Vagina (tissue), 2 donors: ENCODE measurements around the gene VTI1A. TPM values are rescaled to one million over a fixed set of nuclear protein-coding genes. Genes with fewer than 3 reads are reported as not detected.

ENCODE experiments used
- DNase-seq, 2 donors: peaks; one replicate each; pipeline ENCODE4 v3.0.0-alpha.2; 2017; ENCODE audit errors: extremely low spot score in 2 of 2
- H3K27ac ChIP-seq: fragments of 200-600 bp; sonication (generic); one replicate; pipeline ENCODE4 v1.5.1; 2019
- H3K27me3 ChIP-seq: fragments of 200-600 bp; sonication (generic); one replicate; pipeline ENCODE4 v1.5.1; 2019
- H3K36me3 ChIP-seq, 2 donors: fragments of 200-600 bp; sonication (generic); one replicate each; pipeline ENCODE4 v1.5.1; 2017 to 2019
- H3K4me1 ChIP-seq: fragments of 200-600 bp; sonication (generic); one replicate; pipeline ENCODE4 v1.5.1; 2019
- H3K4me3 ChIP-seq, 2 donors: fragments of 200-600 bp; sonication (generic); 1 replicate in 1 of 2; 2 replicates in 1 of 2; pipeline ENCODE4 v1.5.1; 2016 to 2019
- H3K9me3 ChIP-seq: fragments of 200-600 bp; sonication (generic); one replicate; pipeline ENCODE4 v1.5.1; 2019
- POLR2A ChIP-seq, 2 donors: fragments of 450-650 bp; IDR thresholded peaks; one replicate each; pipeline ENCODE4 v1.6.1; 2017; ENCODE audit warnings: antibody characterized with exemption in 2 of 2, mild to moderate bottlenecking in 2 of 2, moderate library complexity in 2 of 2
- POLR2AphosphoS5 ChIP-seq, 2 donors: sonication (generic); formaldehyde crosslinking; IDR thresholded peaks; one replicate each; pipeline ENCODE4 v1.9.0; 2017; ENCODE audit warnings: antibody characterized with exemption in 2 of 2, mild to moderate bottlenecking in 2 of 2, low read depth in 1 of 2; ENCODE audit not compliant: insufficient read depth in 1 of 2
- intact Hi-C: fragments of 100-400 bp; cut with DNase I; formaldehyde crosslinking; loops from one replicate; pipeline ENCODE4 v1.15.1; 2023
- total RNA-seq: library from RNA; depleted of rRNA; stranded (reverse); fragments of >200 nt; gene quantifications from one replicate; pipeline ENCODE4 v1.2.3, GENCODE V29; 2016
- TF ChIP-seq, protein P1 (sequence below), 3 experiments: fragments of 450-650 bp in 2 of 3; fragments of 200-600 bp in 1 of 3; sonication (generic) in 1 of 3; IDR thresholded peaks; one replicate each; pipeline ENCODE4 v1.5.1; 2017 to 2019; ENCODE audit warnings: antibody characterized with exemption in 3 of 3, mild to moderate bottlenecking in 2 of 3, moderate library complexity in 2 of 3

Gene VTI1A
- total RNA-seq, 1 donor from 2014 or later, result 49.1 TPM

DNA sequence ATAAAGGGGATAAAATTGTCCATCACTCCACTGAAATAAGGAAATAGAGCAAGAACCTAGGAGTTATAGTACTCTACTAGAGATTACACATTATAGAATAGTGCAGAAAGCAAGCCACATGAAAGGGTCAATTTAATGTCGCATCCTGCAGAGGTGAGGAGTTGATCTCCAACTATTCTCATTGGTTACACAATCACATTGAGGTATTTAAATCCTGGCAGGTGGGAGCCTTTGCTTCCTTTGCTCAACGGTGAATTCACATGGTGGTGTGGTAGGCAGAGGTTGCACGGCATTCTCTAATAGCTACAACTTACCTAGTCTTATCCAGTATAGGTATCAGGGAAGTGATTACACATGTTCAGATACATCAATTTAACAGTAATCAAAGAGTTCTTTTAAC is 304.6 kb downstream of the VTI1A start:
- Histone ChIP-seq H3K27ac (no peak overlapping the region), H3K4me3 (no peak overlapping the region), H3K36me3 (no peaks in the 10 kb centered on the region), H3K4me1 (no peaks in the 10 kb centered on the region), H3K9me3 (no peaks in the 10 kb centered on the region), H3K27me3 (no peaks in the 10 kb centered on the region)
- TF ChIP-seq POLR2AphosphoS5 (IDR thresholded peaks at IDR 0.05; ENCODE audit: insufficient read depth in 1 of 2, low read depth in 1 of 2), result no peak
- no peak for TF ChIP-seq POLR2A (IDR thresholded peaks at IDR 0.05)
- TF ChIP-seq, protein P1, sequence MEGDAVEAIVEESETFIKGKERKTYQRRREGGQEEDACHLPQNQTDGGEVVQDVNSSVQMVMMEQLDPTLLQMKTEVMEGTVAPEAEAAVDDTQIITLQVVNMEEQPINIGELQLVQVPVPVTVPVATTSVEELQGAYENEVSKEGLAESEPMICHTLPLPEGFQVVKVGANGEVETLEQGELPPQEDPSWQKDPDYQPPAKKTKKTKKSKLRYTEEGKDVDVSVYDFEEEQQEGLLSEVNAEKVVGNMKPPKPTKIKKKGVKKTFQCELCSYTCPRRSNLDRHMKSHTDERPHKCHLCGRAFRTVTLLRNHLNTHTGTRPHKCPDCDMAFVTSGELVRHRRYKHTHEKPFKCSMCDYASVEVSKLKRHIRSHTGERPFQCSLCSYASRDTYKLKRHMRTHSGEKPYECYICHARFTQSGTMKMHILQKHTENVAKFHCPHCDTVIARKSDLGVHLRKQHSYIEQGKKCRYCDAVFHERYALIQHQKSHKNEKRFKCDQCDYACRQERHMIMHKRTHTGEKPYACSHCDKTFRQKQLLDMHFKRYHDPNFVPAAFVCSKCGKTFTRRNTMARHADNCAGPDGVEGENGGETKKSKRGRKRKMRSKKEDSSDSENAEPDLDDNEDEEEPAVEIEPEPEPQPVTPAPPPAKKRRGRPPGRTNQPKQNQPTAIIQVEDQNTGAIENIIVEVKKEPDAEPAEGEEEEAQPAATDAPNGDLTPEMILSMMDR (IDR thresholded peaks at IDR 0.05), result no peak
- intact Hi-C loops, result no loop called here
- no peak for DNase-seq

DNA sequence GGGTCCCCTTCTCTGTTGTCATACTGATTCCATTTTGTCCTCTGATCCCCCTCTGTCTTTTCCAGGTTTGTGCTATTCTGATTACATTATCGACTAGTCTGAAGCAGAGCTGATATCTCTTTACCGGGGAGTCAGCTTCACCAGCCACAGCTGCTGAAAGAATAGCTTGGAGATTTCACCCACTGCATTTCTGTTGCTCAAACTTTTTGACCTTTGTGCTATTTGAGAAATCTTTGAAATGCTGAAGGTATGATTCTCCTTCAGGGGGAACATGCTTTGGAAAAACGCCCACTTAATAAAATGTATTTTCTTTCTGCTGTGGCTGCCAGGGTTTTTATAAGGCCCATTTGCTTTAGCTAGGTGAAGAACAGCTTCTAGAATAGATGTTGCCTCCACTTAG is 305.3 kb downstream of the VTI1A start:
- Histone ChIP-seq H3K9me3 (no peaks in the 10 kb centered on the region), H3K27ac (no peak overlapping the region), H3K4me3 (no peak overlapping the region), H3K4me1 (no peaks in the 10 kb centered on the region), H3K36me3 (no peaks in the 10 kb centered on the region), H3K27me3 (no peaks in the 10 kb centered on the region)
- no peak for DNase-seq
- intact Hi-C loops, result no loop called here
- TF ChIP-seq POLR2A (IDR thresholded peaks at IDR 0.05) (no peak), POLR2AphosphoS5 (IDR thresholded peaks at IDR 0.05; ENCODE audit: insufficient read depth in 1 of 2, low read depth in 1 of 2) (no peak)
- TF ChIP-seq, protein P1 (IDR thresholded peaks at IDR 0.05), result no peak

GRCh38 chr10:112753961-112754411 is 307.0 kb downstream of the VTI1A start:
- Histone ChIP-seq H3K9me3 (no peaks in the 10 kb centered on the region), H3K4me1 (no peaks in the 10 kb centered on the region), H3K4me3 (no peak overlapping the region), H3K27ac (no peak overlapping the region), H3K36me3 (no peaks in the 10 kb centered on the region), H3K27me3 (no peaks in the 10 kb centered on the region)
- DNase-seq, result no peak
- intact Hi-C loops, result no loop called here
- TF ChIP-seq POLR2AphosphoS5 (IDR thresholded peaks at IDR 0.05; ENCODE audit: insufficient read depth in 1 of 2, low read depth in 1 of 2) (no peak), POLR2A (IDR thresholded peaks at IDR 0.05) (no peak)
- TF ChIP-seq, protein P1 (IDR thresholded peaks at IDR 0.05), result no peak

DNA sequence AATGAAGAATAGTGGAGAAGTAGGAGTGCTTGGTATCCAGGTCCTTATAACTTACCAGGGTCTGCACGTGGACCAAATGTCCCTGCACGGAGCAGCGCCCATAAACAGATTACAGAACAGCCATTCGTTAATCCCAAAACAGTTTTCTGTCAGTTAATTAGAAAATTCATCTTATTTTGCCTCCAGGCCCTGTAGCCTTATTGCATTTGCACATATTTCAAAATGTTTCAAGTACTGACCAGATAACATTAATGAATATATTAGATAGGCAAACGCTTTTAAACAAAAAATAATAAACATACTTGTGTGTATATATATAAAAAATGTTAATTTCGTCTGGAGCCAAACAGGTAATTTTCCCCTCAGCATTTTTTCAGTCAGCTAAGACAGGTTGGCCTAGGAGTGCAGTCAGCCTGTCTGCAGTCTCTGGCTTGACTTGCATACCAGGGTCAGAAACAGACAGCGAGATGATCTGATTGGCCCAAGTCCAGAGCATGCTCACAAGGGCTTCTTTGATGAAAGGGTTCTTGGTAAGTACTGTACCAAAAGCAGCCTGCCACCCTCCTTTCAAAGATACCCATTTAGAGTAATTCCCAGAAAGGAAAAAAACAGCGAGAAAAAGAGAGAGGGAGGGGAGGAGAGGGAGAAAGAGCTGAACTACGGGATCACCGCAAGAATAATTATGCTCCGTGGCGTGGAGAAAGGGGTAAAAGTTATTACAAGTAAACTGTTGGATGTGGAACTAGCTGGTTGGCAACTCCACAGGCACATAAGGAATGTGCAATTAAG is 308.6 kb downstream of the VTI1A start:
- Histone ChIP-seq H3K27me3 (no peaks in the 10 kb centered on the region), H3K27ac (no peak overlapping the region), H3K4me1 (no peaks in the 10 kb centered on the region), H3K36me3 (no peaks in the 10 kb centered on the region), H3K9me3 (no peaks in the 10 kb centered on the region), H3K4me3 (no peak overlapping the region)
- TF ChIP-seq POLR2A (IDR thresholded peaks at IDR 0.05) (no peak), POLR2AphosphoS5 (IDR thresholded peaks at IDR 0.05; ENCODE audit: insufficient read depth in 1 of 2, low read depth in 1 of 2) (no peak)
- TF ChIP-seq, protein P1 (IDR thresholded peaks at IDR 0.05), result no peak
- intact Hi-C loops, result no loop called here
- DNase-seq, result no peak

- H3K4me3 ChIP-seq, result no peak overlapping the region
- DNase-seq, result no peak
- intact Hi-C loops, result no loop called here
These were observed 309.2 kb downstream of the VTI1A start for GRCh38 chr10:112756235-112756527.

More at GRCh38 chr10:112756235-112756527, 309.2 kb downstream of the VTI1A start:
- Histone ChIP-seq H3K27me3 (no peaks in the 10 kb centered on the region), H3K36me3 (no peaks in the 10 kb centered on the region), H3K4me1 (no peaks in the 10 kb centered on the region), H3K9me3 (no peaks in the 10 kb centered on the region), H3K27ac (no peak overlapping the region)
- TF ChIP-seq POLR2AphosphoS5 (IDR thresholded peaks at IDR 0.05; ENCODE audit: insufficient read depth in 1 of 2, low read depth in 1 of 2) (no peak), POLR2A (IDR thresholded peaks at IDR 0.05) (no peak)
- TF ChIP-seq, protein P1 (IDR thresholded peaks at IDR 0.05), result no peak
